ENCODE results near the gene LENG8. TPM values are rescaled to one million over a fixed set of nuclear protein-coding genes. Genes with fewer than 3 reads are reported as not detected.

Gene LENG8
- 13.9 and 20.3 TPM in 2 replicates for total RNA-seq (2014; rRNA removed; shearing (Covaris generic))
- polyA plus RNA-seq (2015; cell fraction: cytosol; rRNA removed) = 18.3 and 22.0 TPM in 2 replicates
- 366 and 486 TPM in 2 replicates for polyA plus RNA-seq (2015; cell fraction: nucleus; rRNA removed)

DNA sequence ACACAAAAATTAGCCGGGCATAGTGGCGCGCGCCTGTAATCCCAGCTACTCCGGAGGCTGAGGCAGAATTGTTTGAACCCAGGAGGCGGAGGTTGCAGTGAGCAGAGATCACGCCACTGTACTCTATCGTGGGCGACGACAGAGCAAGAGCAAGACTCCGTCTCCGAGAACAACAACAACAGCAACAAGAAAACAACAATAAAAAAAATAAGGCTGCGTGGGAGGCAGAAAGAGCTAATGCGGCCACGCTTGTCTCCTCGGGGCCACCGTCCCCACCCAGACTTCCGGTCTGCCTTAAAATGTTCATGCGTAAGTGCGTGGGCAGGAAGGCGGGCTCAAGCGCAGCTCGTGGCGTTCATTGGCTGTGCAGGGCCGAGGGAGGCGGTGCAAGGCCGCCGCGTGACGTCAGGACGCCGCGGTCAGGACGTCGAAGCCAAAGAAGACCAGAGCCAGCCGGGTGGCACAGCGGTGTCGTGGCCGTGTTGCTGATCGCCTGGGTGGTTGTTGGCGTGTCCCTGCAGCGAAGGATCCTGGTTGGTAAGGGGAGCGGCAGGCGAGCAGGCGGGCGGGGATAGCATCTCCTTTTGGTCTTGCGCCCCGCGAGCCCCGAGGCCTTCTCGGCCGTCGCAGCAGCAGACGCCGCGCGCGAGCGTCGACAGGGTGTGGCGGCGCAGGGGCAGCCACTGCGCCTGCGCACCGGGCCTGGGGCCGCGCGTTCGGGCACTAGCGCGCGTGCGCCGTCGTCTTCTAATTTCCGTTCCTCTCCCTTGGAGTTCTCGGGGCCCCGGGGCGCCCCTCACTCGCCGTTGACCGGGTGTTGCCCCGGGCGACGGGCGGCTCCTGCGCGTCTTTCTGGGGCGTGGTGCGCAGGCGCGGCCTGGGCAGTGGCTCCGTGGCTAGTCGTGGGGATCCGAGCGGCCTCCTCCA is at the start of gene LENG8:
Gene LENG8 (plus strand): TSS at position 426 of the 927 bp plus-strand sequence. CDS start 2,146 bp downstream, outside the sequence.
- DNase-seq (ENCODE audit: low read depth) = peak; percentile 97

DNA sequence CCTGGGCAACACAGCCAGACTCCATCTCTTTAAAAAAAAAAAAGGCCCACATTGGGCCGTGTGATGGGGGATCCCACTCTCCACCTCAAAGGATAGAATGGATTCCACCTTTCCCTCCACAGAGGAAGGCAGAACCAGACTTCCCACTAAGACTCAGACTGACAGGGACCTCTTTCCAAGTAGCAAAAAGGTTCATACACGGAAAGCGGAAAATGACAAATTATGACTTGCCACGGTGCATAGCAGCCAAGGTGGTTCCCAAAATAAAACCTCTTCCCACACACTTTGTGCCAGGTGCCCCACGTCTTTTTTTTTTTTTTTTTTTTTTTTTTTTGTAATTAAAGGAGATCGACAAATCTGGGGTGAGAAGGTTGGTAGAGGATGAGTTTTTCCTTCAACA is 48.1 kb upstream of the LENG8 start:
- DNase-seq (ENCODE audit: low read depth) = no peak

DNA sequence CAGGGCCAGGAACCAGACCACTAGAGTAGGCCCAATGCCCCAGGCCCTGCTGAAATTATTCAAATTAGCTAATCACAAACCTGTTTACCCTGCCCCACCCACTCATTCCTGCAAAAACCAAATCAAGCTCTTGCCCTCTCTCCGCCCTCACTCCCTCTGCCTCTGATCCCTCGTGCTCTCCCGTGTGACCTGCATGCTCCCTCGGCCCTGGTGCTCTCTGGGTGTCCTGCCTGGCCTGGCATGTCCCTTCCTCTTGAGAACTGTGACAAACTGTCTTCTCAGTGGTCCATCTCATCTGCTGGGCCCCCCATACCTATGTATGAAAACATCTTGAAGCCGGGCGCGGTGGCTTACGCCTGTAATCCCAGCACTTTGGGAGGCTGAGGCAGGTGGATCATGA is 45.9 kb upstream of the LENG8 start:
- DNase-seq (ENCODE audit: low read depth) = no peak

DNA sequence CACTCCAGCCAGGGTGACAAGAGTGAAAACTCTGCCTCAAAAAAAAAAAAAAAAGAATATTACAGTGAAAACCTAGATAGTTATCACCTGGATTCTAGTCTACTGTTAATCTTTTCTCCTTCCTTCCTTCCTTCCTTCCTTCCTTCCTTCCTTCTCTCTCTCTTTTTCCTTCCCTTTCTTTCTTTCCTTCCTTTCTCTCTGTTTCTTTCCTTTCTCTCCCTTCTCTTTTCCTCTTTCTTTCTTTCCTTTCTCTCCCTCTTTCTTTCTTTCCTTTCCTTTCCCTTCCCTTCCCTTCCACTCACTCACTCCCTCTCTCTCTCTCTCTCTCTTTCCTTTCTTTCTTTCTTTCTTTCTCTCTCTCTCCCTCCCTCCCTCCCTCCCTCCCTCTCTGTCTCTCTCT is 43.4 kb upstream of the LENG8 start:
- DNase-seq (ENCODE audit: low read depth) = no peak

DNA sequence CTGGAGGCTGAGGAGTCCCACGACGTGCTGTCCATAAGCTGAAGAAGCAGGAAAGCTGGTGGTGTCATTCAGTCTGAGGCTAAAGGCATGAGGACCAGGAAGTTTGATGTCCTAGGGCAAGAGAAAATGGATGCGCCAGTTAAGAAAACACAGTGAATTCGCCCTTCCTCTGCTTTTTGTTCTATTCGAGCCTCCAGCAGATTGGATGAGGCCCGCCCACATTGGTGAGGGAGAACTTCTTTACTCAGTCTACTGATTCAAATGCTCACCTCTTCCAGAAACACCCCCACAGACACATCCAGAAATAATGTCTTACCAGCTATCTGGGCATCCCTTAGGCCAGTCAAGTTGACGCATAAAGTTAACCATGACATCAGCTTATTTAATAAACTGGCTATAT is 41.2 kb upstream of the LENG8 start:
- no peak for DNase-seq (ENCODE audit: low read depth)

DNA sequence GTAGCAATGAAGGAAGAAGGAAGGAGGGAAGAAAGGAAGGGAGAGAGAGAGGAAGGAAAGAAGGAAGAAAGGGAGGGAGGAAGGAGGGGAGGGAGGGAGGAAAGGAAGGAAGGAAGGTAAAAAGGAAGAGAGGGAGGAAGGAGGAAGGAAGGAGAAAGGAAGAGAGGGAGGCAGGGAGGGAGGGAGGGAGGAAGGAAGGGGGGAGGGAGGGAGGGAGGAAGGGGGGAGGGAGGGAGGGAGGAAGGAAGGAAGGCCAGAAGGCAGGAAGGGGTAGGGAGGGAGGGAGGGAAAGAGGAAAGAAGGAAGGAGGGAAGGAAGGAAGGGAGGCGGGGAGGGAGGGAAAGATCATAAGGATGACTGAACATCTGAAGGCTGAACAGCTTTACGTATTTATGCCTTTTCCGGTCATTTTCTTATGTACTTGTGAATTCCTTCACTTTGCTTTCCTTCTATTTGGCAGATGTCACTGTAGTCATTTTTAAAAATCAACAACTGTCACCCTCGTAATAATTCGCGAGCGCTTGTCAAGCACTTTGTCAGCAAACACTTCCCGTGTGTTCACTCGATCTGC is 40.5 kb upstream of the LENG8 start:
- DNase-seq (ENCODE audit: low read depth) = no peak

DNA sequence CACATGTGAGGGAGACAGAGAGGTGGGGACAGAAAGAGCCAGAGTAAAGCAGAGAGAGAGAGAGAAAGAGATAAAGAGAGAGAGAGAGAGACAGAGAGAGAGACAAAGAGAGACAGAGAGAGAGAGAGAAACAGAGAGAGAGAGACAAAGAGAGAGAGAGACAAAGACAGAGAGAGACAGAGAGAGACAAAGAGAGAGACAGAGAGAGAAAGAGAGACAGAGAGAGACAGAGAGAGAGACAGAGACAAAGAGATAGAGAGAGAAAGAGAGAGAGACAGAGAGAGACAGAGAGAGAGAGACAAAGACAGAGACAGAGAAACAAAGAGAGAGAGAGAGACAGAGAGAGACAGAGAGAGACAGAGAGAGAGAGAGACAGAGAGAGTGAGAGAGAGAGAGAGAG is 38.0 kb upstream of the LENG8 start:
- no peak for DNase-seq (ENCODE audit: low read depth)

DNA sequence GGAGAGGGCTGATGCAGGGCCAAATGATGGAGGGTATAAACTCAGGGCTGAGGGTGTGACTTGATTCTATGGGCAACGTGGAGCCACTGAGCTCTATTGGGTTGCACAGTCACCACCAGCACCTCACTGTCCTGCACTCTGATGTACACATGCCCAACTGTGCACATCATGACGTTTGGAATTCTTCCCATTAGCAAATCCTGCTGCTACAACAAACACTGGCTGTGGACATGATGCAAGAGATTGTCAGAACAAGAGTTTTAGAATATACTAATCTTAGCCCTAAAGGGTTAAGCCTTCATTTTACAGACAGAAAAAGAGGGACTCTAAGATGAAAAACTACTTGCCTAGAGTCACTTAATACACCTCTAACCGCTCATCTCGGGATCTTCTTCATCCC is 36.1 kb upstream of the LENG8 start:
- no peak for DNase-seq (ENCODE audit: low read depth)

DNA sequence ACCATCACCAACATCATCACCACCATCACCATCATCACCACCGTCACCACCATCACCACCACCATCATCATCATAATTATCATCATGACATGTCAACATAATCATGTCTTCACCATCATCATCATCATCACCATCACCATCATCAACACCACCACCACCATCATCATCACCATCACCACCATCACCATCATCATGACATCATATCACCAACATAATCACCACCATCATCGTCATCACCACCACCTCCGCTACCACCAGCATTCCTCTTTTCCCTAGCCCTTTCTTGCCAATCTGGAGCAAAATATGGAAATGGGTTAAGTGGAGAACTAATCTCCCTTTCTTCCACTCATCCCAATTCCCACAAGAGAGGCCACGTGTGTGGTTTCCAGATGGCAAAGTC is 34.8 kb upstream of the LENG8 start:
- no peak for DNase-seq (ENCODE audit: low read depth)

DNA sequence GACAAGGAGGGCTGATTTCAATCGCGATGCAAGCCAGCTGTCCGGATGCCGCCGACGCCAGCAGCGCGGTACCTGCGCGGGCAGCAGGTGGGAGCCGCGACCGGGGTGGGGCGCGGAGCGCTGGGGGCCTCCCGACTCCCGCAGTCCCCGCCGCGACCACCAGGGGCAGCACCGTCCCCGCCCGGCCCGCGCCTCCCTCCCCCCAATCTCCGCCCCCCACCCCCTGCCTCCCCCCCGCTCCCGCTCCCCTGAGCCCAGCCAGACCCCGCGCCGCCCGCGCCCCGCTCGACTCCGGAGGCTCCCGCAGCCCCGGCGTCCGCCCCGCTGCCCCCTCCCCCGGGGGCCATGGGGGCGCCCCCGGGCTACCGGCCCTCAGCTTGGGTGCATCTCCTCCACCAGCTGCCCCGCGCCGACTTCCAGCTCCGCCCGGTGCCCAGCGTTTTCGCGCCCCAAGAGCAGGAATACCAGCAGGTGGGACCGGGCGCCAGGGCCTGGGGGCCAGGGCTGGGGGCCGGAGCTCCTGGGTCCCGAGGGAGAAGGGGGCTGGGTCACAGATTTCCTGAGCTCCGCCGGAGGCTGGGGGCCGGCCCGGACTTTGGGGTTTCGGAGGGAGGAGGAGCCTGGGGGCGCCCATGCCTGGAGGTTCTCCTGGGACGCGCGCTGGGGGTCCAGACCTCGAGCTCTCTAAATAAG is 33.6 kb upstream of the LENG8 start, which contains the start of gene TTYH1:
Gene TTYH1 (plus strand): TSS at position 257 of the 693 bp plus-strand sequence. CDS start 89 bp downstream, at position 346.
- no peak for DNase-seq (ENCODE audit: low read depth)

DNA sequence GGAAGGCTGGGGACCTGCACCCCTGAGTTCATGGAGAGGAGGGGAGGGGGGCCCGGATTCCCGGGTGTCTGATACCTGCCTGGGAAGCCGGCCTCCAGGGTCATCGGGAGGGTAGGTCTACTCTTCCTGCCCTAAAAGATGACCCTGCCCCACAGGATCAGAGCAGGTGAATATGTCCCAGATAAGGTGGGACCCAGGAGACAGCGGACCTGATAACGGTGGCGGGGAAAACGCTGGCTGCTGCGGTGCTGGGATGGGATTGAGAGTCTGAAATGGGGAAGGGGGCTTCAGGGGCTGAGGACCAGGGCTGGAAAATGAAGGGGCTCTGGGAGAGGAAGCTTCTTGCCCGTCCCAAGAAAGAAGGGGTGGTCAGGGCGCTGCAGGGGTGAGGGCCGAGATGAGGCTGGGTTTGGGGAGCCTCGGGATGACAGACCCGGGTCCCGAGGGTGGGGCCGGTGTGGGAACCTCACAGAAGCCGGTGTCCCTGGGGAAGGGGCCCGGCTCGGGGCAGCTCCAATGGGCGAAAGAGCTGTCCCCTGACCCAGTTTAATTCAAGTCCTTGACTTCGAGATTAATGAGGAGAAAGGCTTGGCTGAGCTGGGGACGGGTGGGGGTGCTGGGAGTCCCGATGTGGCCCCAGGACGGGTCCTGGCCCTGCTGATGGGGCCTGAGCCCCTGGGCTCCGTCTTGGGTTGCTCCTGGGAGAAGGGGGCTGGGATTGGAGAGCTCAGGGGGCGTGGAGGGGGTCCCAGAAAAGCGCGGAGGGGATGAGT is 32.9 kb upstream of the LENG8 start:
- DNase-seq (ENCODE audit: low read depth) = no peak

DNA sequence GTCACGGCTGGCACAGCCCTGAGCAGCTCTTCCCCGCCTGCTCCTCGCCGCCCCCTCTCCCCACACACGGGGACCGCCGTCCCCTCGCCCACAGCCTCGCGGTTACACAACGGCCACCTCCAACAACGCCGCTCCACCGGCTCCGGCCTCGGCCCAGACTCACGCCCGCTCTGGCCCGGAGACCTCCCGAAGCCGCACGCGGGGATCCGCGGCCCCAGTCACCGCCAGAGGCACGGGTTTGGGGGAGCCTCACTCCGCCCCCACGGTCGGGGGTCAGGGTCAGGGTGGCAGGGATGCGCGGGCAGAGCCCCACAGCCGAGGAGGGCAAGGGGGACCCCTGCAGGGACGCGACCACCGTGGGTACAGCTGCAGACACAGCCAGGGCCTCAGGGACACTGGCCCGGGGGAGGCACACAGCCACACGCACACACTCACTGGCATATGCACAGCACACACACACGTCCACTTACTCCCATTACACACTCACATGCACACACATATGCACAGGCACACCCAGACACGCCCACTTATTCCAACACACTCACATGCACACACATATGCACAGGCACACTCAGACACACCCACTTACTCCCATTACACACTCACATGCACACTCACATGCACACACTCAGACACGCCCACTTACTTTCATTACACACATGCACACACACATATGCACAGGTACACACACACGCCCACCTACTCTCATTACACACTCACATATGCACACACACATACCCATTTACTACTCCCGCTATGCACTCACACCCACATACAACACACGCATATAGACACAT is 32.1 kb upstream of the LENG8 start:
- no peak for DNase-seq (ENCODE audit: low read depth)

DNA sequence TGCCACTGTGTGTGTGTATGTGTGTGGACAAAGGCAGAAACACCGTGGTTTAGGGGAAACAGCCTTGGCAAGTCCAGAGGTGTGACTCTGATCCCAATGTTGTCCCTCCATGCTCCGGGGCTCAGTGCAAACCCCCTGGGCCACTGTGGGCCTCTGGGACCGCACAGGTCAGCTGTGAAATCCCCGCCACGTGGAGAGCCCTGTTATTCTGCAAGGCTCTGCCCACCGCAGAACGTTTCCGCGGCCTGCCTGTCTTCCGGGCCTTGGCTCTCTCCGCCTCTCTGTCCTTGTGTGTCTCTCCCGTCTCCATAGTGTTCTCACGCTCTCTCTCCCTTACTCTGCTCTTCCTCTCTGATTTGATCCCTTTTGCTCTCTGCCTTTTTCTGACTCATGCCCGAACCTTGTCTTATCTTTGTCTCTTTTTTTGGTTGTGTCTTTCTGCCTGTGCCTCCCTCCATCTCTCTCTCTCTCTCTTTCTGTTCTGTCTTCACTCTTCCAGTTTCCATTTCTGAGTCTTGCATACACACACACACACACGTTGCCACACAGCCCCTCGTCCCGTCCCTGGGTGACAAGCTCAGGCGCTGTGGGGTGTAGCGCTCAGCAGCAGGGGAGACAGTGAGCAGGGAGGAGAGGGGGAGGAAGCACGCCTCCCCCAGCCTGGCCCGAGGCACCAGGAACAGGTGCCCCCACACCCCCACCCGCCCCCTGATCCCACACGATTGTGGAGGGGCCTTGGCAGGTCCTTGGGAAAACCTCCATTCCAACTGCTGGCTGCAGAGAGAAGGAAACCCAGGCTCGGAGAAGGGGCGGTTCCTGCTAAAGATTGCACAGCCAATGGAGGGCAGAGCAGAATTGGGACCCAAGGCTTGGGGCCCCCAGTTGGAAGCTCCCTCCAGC is 30.7 kb upstream of the LENG8 start:
- peak; percentile 29 for DNase-seq (ENCODE audit: low read depth)

DNA sequence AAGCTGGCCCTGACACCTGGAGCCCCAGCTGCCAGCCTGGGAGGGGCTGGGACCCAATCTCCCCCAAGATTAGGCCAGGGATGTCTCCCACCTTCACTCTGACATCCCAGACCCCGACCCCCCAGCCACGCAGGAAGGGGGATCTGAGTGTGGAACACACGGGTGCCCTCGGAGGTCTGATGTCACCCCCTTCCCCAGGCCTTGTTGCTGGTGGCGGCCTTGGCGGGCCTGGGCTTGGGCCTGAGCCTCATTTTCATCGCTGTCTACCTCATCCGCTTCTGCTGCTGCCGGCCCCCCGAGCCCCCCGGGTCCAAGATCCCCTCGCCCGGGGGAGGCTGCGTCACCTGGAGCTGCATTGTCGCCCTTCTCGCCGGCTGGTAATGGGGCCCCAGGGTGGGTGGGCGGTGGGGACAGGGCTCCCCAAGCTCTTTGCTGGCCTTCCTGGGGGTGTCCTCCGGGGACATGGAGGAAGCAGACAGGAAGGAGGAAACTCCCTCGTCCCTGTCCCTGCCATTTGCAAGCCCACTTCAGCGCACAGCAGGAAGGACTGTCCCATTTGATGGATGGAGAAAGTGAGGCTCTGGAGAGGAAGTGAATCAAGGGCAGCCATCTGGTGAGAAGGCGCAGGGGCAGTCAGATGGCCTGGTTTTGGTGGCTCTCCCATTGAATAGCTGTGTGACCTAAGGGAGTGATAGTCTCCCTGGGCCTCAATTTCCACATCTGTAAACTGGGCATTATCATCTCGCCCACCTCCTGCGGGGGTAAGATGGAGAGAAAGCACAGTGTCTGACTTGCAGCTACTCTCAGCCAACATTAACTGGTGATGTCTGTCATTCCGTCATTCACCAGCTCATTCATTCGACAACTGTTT is 29.8 kb upstream of the LENG8 start:
- DNase-seq (ENCODE audit: low read depth) = no peak

DNA sequence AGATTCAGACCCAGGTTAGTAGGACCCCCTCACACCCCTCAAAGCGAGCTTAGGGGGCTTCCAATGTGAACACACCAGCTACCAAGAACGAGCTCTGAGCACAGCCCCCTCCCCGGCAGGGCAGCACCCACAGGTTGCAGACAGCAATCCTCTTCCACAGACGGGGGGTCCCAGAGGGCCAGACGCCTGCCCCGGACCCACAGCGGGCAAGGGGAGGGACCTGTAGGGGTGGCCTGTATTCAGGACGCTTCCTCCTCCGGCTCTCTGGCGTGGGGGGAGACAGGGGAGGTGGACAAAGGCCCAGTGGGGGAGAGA is 29.0 kb upstream of the LENG8 start:
- DNase-seq (ENCODE audit: low read depth) = no peak

DNA sequence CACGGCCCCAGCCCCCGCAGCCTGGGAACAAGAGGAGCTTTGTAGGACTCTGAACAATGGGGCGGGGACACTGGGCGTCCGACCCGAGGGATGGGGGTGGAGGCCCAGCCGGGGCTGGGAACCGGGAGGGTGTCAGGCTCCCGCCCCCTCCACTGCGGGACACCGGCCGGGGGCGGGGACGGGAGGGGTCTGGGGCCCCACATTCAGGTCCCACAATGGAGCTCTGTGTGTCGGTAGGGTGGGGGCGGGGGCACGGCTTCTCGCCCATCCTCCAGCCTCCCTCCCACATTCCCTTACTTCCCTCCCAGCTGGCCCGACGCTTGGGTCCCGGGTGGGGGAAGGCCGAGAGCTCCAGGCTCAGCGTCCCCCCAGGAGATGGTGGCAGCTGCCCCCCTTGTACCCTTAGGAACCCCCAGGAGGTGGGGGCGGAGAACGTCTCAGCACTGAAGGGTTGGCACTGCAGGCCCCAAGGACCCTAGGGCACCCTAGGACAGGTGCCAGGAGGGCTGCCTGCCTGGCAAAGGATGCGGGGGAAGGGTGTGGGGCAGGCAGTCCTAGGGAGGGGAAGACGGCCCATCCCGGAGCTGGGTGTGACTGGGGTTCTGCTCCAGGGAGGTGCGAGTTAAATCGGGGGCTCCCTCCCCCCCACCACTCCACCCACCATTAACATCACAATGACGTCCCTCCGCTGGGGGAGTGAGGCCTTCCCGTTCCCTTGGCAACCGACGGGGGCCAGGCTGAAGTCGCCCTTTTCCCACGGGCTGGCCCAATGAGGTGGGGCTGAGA is 28.4 kb upstream of the LENG8 start:
- DNase-seq (ENCODE audit: low read depth) = no peak

DNA sequence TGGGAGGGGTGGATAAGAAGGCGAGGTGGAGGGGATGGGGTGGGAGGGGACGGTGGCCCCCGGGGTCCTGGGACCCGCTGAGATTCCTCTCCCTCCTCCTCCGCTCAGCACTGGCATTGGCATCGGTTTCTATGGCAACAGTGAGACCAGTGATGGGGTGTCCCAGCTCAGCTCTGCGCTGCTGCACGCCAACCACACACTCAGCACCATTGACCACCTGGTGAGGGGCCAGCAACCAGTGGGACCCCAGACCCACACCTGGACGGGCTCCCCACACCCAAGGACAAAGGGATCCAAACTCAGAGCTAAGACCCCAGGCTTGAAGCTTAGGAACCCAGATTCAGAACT is 27.9 kb upstream of the LENG8 start:
- DNase-seq (ENCODE audit: low read depth) = no peak

DNA sequence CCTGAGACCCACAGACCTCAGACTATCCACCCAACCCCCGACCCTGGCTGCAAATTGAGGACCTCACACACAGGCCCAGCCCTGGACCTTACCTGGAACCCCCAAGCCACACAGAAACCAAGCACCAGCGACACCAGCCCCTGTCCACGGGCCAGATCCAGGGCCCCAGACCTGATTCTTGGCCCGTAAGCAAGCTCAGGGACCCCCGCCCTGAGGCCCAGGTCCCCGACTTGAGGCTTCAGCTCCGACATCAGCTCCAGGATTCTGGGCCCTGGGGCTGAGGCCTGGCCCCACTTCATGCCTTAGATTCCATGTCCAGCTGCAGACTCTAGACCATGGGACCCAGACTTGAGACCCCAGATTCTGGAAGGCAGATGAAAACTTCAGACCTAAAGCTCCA is 27.5 kb upstream of the LENG8 start:
- no peak for DNase-seq (ENCODE audit: low read depth)
